ENCODE results near the gene TLK2. TPM values are rescaled to one million over a fixed set of nuclear protein-coding genes. Genes with fewer than 3 reads are reported as not detected.
"Not testable (repeated sequence)": the region's sequence is repeated elsewhere in the genome, so short reads cannot be mapped to it uniquely, and the experiment has no call there.

Gene TLK2
- total RNA-seq, 1 donor from 2014 or later = 51.0 TPM

DNA sequence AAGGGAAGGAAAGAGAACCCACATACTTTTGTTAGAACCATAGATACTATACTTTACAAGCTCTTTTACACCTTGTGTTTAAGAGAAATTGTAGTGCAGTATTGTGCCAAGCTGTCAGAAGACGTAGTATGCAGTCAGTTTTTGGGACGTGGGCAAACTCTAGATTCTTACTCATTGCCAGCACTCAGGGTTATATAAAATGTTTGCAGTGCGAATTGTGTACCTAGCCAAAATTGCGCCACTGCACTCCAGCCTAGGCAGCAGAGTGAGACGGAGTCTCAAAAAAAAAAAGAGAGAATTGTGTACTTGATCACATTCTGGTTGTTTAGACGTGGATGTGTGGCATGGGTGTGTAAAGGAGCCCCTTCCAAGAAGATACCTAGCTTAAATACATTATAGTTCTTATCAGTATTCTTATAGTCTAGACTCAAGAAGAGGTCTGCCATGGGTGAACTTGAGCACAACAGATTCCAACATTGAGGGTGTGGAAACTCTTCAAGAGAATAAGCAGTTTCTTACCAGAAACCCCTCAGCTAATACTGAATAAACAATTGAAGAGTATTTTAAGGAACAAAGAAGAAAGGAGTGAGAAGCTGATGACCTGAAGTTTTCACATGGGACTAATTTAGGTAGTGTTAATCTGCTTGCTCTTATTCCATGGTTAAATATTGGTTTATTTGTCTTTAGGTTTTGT, 121.5 kb downstream of the TLK2 start:
- DNase-seq (ENCODE audit: low read depth in 2 of 2) = no peak

DNA sequence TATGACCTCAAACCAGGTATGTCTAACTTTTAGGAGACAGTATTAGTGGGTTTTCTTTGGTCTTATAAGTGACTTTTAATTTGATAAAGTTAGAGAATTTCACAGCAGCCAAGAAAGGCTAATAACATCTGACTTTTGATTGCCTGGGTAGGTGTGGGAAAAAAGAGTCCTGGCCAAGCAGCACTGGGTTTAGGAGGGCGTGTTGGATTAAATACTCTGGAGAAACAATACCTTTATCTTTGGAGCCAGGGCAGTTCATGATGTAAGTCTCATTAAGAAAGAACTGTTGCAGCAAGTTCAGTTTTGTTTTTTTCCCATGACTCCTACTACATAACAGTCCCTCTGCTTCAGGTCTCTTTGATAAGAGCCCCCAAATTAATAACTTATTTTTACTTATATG, 122.2 kb downstream of the TLK2 start:
- DNase-seq (ENCODE audit: low read depth in 2 of 2) = no peak

DNA sequence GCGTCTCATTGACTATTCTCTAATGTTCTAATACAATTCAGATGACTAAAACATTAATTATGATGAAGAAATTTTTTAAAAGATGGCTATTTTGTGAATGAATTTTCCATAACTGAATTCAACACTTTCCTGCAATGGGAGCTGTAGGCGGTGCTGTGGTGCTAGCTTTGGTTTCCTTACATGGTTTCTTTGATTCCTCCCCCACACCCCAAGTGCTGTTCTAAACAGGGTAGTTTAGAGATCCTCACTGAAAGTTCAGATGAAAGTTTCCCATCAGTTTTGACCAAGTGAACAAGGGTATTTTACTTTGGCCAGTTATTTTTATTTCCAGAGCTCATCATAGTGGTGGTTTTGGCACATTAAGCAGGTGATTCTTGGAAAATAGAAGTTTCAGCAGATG, 122.8 kb downstream of the TLK2 start:
- no peak for DNase-seq (ENCODE audit: low read depth in 2 of 2)

DNA sequence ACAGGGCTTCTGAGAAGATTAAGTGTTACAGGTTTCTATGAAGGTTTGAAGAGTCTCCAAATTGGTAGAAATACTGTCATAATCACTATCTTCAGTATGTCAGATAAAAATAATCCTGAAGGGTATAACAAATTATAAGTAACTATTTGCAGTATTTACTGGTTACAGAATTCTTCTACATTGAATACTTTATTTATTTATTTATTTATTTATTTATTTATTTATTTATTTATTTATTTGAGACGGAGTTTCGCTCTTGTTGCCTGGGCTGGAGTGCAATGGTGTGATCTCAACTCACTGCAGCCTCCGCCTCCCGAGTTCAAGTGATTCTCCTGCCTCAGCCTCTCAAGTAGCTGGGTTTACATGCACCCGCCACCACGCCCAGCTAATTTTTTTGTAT, 125.2 kb downstream of the TLK2 start:
- DNase-seq (ENCODE audit: low read depth in 2 of 2) = not testable (repeated sequence)

DNA sequence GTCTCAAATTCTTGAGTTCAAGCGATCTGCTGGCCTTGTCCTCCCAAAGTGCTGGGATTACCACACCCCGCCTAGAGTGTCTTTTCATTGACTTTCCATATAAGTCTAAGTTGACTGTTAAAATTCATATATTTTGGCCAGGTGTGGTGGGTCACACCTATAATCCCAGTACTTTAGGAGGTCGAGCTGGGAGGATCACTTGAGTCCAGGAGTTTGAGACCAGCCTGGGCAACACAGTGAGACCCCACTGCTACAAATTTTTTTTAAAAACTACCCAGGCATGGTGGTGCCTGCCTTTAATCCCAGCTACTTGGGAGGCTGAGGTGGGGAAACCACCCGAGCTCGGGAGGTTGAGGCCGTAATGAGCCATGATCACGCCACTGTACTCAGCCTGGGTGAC, 127.0 kb downstream of the TLK2 start:
- DNase-seq (ENCODE audit: low read depth in 2 of 2) = no peak

DNA sequence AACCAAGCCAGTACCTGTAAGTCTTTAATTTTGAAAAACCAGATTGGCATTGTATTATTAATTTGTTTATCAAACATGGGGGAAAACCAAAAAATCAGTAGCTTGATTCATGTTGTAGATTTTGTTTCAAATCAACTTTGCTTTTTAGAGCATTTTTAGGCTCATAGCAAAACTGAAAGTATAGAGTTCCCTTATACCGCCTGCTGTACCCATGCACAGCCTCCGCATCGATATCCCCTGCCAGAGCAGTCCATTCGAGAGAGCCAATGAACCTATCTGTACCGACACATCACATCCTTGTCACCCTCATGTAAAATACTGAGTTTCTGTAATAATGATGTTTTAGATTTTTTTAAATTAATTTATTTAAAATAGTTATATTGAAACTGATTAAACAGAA, 132.7 kb downstream of the TLK2 start:
- peak in 1 of 2 donors; percentile 24 for DNase-seq (ENCODE audit: low read depth in 2 of 2)

DNA sequence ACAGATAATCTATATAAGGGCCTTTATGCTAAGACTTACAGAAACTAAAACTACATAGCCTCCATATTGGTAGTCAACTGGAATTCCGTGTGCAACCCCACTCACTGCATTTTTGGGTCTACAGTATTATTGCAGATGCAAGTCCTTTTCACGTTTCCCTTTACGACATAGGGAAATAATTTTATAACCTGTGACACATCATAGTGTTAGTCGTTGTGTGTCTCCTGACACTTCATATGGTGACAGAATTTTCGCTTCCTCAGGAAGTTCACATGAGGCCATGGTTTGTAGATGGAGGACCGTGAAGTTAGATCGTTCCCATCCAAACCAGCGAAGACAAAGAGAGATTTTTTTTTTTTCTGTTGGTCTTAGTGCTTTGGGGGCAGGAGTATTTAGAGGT, 133.1 kb downstream of the TLK2 start:
- DNase-seq (ENCODE audit: low read depth in 2 of 2) = peak in 1 of 2 donors; percentile 67

DNA sequence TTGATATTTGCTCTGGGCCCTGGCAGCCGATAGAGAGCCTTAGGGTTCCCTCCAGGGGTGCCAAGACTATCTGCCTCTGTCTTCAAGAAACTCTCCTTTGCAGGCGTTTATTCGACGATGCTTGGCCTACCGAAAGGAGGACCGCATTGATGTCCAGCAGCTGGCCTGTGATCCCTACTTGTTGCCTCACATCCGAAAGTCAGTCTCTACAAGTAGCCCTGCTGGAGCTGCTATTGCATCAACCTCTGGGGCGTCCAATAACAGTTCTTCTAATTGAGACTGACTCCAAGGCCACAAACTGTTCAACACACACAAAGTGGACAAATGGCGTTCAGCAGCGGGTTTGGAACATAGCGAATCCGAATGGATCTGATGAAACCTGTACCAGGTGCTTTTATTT, 133.7 kb downstream of the TLK2 start:
- not testable (repeated sequence) for DNase-seq (ENCODE audit: low read depth in 2 of 2)

DNA sequence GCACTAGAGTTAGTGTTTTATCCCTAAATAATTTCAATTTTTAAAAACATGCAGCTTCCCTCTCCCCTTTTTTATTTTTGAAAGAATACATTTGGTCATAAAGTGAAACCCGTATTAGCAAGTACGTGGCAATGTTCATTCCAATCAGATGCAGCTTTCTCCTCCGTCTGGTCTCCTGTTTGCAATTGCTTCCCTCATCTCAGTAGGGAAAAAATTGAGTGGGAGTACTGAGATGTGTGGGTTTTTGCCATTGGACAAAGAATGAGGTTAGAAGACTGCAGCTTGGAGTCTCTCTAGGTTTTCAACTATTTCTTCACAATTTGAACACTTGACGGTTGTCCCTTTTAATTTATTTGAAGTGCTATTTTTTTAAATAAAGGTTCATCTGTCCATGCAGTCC, 134.5 kb downstream of the TLK2 start:
- not testable (repeated sequence) for DNase-seq (ENCODE audit: low read depth in 2 of 2)

DNA sequence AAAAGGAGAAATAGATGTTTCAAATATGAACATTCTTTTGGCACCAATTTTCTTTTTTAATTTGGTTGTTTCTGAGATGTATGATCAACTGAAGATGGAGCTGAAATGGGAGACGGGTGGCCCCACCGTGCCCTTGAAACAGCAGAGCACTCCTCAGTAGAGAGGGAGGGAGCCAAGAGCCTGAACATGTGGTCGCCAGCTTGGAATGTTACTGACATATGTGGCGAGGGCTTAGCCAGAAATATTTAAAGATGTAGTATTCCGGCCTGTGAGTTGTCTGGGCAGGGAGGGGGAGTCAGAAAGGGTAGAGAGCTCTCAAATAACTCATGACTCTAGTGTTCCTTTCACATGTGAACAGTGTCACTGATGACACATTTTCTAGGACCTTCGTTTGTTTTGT, 135.5 kb downstream of the TLK2 start:
- DNase-seq (ENCODE audit: low read depth in 2 of 2) = no peak

DNA sequence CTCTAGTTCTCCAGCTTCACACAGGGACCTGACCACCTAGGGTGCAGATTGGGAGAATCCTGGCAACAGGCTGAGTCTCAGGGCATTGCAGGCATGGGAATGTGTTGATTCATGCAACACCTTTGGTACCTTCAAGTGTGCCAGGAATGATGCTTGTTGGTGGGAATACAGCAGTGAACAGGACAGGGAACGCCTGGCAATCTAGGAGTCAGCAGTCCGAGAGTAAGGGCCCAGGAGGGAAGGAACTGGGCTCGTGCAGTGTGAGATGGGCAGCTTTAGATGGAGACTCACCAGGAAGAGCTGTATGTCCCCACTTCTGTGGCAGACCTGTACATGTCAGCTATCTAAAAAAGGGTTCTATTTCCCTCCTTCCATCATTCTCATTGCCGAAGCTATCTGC, 136.9 kb downstream of the TLK2 start:
- DNase-seq (ENCODE audit: low read depth in 2 of 2) = no peak

DNA sequence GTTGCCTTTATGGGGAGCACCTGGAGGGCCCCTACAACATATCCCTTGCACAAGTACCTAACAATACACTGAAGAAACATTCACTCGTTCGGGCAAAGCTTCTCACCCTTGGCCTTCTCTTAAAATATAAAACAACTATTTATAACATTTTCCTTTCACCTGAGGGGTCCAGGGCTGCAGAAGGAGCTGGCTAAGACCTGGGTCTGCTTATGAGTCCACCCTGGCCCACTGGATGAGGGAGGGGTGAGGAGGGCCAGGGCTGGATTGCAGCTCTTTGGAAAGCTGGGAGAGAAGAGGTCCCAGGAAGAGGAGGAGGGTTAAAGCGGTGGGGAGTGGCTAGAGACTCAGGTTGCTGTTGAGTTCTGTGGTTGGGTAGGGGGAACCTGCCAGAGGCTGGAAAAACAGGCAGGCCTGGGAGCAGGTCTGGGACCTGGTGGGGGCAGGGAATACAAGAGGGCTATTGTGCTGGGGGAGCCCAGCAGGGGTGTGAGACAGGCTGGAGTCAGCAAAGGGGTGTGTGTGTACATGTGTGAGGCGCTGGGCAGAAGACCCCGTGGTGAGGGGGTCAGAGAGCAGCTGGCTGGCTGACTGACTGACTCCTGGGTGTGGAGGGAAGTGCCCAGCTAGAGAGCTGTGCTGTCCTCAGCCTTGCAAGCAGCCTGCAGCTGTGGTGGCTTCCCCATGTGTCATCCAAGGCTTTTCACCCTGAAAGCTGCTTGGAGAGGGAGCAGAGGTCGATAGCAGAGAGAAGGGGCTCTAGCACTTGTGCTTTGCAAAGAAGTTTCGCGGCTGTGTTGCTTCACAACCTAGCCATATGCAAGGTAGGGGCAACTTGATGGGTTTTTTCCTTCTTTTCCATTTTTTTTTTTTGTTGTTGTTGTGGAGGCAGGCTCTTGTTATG, 138.6 kb downstream of the TLK2 start:
- no peak for DNase-seq (ENCODE audit: low read depth in 2 of 2)

DNA sequence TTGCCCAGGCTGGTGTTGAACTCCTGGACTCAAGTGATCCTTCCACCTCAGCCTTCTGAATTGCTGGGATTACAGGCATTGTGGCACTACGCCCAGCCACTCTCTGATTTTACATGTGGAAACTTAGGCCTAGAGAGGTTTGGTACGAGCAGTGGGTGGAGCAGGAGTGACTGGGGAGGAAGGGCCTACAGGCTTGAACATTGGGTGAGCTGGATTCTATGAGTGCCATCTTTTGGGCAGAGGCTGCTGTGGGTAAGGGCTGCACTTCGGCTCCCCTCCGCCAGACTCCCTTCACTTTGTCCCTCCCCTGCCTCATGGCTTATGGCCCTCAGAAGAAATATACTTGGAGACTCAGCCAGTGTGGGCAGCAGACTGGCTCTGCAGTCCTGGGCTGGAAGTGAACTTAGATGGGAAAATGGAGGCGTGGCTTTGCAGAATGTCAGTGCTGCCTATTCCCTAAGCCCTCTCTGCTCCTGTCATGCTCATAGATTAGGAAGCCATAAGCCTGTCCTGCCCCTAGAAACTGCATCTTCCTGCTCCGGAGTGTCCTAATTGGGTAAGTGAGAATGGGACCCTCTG, 139.4 kb downstream of the TLK2 start:
- DNase-seq (ENCODE audit: low read depth in 2 of 2) = no peak

DNA sequence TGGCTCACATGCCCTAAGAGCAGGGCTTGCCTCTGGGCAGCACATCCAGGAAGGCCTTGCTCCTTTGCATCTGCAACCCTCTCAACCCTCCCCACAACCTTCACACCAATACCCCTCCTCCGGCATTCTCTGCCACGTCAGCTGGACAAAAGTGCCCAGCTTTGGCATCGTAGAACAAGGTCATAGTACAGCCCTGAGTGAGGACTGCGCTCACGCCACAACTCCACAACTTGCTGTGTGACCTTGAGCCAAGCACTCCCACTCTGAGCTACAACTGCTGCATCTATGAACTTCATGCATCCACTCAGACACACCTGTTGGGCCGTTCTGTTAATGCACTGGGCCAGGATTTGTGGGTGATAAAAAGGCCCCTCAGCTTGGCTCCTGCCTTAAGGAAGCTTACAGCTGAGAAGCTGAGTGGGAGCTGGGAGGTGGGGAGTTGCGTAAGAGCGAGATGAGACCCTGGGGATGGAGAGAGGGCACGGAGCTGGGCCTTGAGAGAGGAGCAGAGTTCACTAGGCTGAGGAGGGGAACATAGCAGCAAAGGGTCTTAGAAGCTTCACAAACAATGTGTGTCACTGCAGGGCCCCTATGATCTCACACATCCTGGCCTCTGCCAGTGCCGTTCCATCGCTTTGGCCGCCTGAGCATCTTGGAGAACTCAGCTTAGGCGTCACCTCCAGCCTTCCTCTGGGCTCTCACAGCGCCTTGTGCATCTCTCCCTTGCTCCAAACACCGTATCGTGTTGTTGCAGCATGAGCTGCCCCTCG, 140.2 kb downstream of the TLK2 start:
- no peak for DNase-seq (ENCODE audit: low read depth in 2 of 2)

DNA sequence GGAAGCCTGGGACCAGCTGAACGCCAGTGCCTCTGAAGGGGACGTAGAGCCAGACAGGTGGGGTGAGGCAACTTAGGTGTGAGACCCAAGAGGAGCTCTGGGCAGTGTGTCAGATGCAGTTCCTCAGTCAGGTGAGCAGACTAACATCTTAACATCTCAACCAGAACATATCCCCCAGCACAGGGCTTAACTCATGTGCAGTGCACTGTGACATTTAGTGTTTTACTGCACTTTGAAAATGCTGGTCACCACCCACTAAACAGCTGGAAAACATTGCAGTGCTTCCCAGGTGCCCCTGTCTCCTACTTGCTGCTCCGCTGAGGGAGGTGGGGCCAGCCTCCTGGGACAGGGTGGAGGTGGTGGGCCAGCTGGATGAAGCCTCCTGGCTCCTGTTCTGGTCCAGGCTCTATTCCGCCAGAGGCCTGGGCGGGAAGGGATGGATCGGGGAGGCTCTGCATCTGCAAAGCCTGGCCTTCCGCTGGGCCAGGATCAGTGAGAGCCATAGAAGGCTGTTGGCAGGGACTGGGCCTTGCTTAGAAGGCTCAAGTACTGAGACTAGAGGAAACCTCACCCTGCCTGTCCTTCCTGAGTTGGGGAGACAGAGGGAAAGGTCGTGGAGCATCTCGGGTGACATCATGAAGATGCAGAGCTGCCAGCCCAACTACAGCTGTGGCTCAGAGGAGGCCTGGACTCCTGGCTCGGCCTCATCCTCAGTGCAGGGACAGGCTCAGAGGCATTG, 141.0 kb downstream of the TLK2 start:
- no peak for DNase-seq (ENCODE audit: low read depth in 2 of 2)

DNA sequence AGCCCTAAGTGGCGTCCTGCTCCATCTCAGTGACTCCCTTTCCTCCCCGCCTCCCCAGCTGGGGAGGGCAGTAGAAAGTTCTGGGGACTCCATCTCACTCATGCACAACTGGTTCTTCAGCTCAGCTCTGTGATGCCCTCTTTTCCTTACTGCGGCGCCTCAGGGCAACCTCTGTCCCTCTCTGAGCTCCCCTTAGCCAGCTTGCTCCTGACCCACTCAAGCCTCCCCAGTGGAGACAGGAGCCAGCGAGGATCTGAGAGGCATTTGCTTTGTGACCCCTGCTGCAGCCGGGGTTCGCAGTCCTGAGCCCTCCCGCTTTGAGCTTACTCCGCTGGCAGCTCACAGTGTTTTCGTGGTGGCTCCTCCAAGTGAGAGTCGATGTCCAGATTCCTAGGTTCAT, 142.6 kb downstream of the TLK2 start:
- no peak for DNase-seq (ENCODE audit: low read depth in 2 of 2)

DNA sequence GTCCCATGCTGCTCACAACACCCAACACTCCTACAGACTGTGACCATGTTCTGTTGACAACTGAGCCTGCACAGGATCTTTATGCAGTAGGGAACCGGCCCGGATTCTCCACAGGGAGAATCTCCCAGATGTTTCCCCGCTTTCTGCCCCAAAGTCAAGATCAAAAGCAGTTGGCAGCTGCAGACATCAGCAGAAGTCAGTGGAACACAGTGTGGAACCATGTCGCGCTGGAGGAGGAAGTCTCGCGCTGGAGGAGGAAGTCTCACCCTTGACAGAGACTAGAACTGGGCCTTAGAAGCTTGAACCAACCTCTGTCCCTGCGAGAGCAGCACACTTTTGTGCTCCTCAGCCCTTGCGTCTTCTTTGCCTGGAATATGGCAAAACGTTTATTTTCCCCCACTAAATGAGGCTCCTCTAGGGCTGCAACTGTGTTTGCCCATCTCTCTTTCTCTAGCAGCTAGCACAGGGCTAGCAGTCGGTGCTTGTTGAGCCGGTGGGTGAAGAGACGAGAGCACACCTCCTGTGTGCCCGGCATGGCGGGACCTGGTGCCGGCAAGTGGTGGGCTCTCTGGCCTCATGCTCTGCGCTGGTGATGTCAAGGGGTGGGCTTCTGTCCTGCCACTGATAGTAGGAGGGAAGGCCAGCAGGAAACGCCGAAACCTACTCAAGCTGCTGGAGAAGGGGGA, 146.7 kb downstream of the TLK2 start:
- DNase-seq (ENCODE audit: low read depth in 2 of 2) = no peak

DNA sequence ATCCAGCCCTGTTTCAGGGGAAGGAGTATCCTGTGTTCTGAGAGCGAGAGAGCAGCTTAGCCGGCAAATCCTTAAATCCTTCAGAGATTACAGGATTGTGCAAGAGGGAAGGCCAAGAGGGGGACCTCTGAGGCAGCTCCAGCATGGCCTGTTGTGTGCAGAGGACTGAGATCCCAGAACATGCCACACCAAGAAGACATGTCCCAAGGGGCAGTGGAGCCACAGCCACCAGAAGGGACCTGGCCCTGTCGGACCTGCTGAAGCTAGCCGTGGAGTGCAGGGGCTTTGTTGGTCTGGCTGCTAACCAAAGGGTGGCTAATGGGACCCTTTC, 147.2 kb downstream of the TLK2 start:
- DNase-seq (ENCODE audit: low read depth in 2 of 2) = no peak

DNA sequence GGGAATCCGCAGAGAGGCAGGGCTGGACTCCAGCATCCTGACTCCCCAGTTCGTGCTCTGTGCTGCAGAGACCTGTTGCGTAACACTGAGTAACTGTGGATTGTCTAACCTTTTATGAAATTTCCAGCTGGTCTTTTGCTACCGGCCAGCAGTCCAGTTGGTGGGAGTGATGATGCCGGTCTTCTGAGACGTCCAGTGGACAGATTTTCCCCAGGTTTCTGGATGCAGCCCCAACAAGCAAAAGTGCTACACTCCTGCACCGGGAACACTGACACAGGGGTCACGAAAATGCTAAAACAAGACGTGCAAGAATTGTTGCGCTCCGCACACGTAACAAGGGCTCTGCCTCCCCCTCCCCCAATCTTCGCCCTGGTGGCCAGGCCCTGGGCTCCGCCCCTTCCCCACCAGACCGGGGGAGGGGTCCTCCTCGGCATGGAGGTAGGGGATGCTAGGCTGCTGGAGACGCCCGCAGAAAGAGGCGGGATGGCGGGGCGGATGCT, 148.1 kb downstream of the TLK2 start:
- DNase-seq (ENCODE audit: low read depth in 2 of 2) = peak; percentile 27 to 52

DNA sequence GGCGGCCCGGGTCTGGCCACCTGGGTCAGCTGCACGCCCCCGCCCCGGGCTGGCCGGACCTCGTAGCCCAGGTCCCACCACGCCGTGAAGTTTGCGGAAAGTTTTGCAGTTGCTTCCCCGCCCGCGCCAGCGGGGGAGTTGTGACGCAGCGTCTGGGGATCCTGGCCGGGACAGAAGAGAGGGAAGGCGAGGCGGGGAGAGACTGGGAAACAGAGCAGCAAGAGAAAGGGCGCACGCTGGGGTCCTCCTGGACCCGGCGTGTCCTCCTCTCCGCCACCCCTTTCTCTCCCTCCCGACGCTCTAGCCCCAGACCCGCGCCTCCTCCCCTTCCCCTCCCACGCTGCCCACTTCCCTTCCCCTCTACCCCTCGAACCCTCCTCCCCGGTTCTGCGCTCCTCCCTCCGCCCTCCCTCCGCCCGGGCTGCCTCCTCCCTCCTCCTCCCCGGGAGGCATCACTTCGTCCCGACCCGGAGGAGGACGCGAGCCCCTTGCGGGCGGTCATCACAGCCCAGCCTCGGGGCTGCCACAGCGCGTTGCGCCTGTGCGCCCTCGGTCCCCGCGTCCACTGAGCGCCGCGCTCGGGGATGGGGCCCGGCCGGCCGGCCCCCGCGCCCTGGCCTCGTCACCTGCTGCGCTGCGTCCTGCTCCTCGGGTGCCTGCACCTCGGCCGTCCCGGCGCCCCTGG, 148.7 kb downstream of the TLK2 start, which contains the start of gene MRC2:
Gene MRC2, plus strand, starts transcription at position 452 of the 685 bp plus-strand sequence. Its CDS starts 133 bp downstream, at position 585.
- DNase-seq (ENCODE audit: low read depth in 2 of 2) = peak; percentile 51 to 57
